HAP-1 (cell line): ENCODE measurements around the gene RYR1.
"Not testable (repeated sequence)": the region's sequence is repeated elsewhere in the genome, so short reads cannot be mapped to it uniquely, and the experiment has no call there.

ENCODE experiments used
- DNase-seq, 2 experiments: peaks; one replicate each; pipeline ENCODE4 v3.0.0-alpha.2; 2016 to 2020; ENCODE audit warnings: low spot score in 2 of 2
- H3K27me3 ChIP-seq: fragments of 250-450 bp; sonication (Bioruptor Pico); 2 replicates; pipeline ENCODE4 v1.5.1; 2020; ENCODE audit warnings: low read depth, mild to moderate bottlenecking, moderate library complexity
- H3K36me3 ChIP-seq: fragments of 250-450 bp; sonication (Bioruptor Pico); replicated peaks from 2 replicates; pipeline ENCODE4 v1.5.1; 2020; ENCODE audit warnings: mild to moderate bottlenecking
- H3K4me1 ChIP-seq: fragments of 250-450 bp; sonication (Bioruptor Pico); 2 replicates; pipeline ENCODE4 v1.5.1; 2020; ENCODE audit warnings: mild to moderate bottlenecking
- H3K4me3 ChIP-seq: fragments of 250-450 bp; sonication (Bioruptor Pico); 2 replicates; pipeline ENCODE4 v1.5.1; 2020; ENCODE audit warnings: mild to moderate bottlenecking, moderate library complexity
- H3K9me3 ChIP-seq: fragments of 250-450 bp; sonication (Bioruptor Pico); 2 replicates; pipeline ENCODE4 v1.5.1; 2020; ENCODE audit warnings: mild to moderate bottlenecking, moderate library complexity
- in situ Hi-C: fragments of 300-500 bp; cut with MboI; formaldehyde crosslinking; loops from 3 replicates; pipeline ENCODE4 v1.14.3; 2020; ENCODE audit warnings: low sequenced_read_pairs, inconsistent platforms, mixed read lengths

The RYR1 gene

GRCh38 chr19:38506375-38506722 lies 72.9 kb downstream of the RYR1 start:
- peak overlapping the region; percentile 18 for H3K4me3 ChIP-seq
- no peaks in the 10 kb centered on the region for H3K36me3 ChIP-seq
- DNase-seq = no peak
- no peaks in the 10 kb centered on the region; the same call in 1 of the 2 replicates for H3K27me3 ChIP-seq
- H3K9me3 ChIP-seq = no peaks in the 10 kb centered on the region
- peaks cover 7% of the 10 kb centered on the region for H3K4me1 ChIP-seq
- in situ Hi-C loops = no loop called here

- peak; percentile 97 to 100 for DNase-seq
- no peaks in the 10 kb centered on the region for H3K36me3 ChIP-seq
- in situ Hi-C loops = no loop called here
- H3K27me3 ChIP-seq = no peaks in the 10 kb centered on the region; the same call in 1 of the 2 replicates
- H3K4me1 ChIP-seq = peaks cover 7% of the 10 kb centered on the region
- peak overlapping the region; percentile 18 for H3K4me3 ChIP-seq
- H3K9me3 ChIP-seq = no peaks in the 10 kb centered on the region
Observed at GRCh38 chr19:38506723-38507550, 73.4 kb downstream of the RYR1 start.

GRCh38 chr19:38507551-38508127 lies 74.1 kb downstream of the RYR1 start:
- peaks cover 7% of the 10 kb centered on the region for H3K4me1 ChIP-seq
- DNase-seq = no peak
- H3K9me3 ChIP-seq = no peaks in the 10 kb centered on the region
- no peaks in the 10 kb centered on the region for H3K36me3 ChIP-seq
- H3K27me3 ChIP-seq = no peaks in the 10 kb centered on the region; the same call in 1 of the 2 replicates
- in situ Hi-C loops = no loop called here
- no peak overlapping the region for H3K4me3 ChIP-seq

- H3K4me1 ChIP-seq = peaks cover 7% of the 10 kb centered on the region
- H3K4me3 ChIP-seq = no peak overlapping the region
- in situ Hi-C loops = no loop called here
- H3K36me3 ChIP-seq = no peaks in the 10 kb centered on the region
- no peak for DNase-seq
- no peaks in the 10 kb centered on the region for H3K9me3 ChIP-seq
- H3K27me3 ChIP-seq = no peaks in the 10 kb centered on the region; the same call in 1 of the 2 replicates
Observed at GRCh38 chr19:38508507-38508906, 75.0 kb downstream of the RYR1 start.

- no peak for DNase-seq
- Histone ChIP-seq H3K9me3 (no peaks in the 10 kb centered on the region), H3K36me3 (no peaks in the 10 kb centered on the region), H3K4me3 (no peak overlapping the region), H3K27me3 (no peaks in the 10 kb centered on the region; the same call in 1 of the 2 replicates), H3K4me1 (peaks cover 7% of the 10 kb centered on the region)
- in situ Hi-C loops = no loop called here
Observed at GRCh38 chr19:38509027-38509426, 75.5 kb downstream of the RYR1 start.

GRCh38 chr19:38511074-38511708 lies 77.7 kb downstream of the RYR1 start:
- Histone ChIP-seq H3K4me1 (peaks cover 11% of the 10 kb centered on the region), H3K36me3 (no peaks in the 10 kb centered on the region), H3K27me3 (no peaks in the 10 kb centered on the region; the same call in 1 of the 2 replicates), H3K4me3 (no peak overlapping the region), H3K9me3 (no peaks in the 10 kb centered on the region)
- in situ Hi-C loops = no loop called here
- no peak for DNase-seq

GRCh38 chr19:38512277-38512676 lies 78.8 kb downstream of the RYR1 start:
- in situ Hi-C loops = no loop called here
- Histone ChIP-seq H3K36me3 (no peaks in the 10 kb centered on the region), H3K4me1 (peaks cover 6% of the 10 kb centered on the region), H3K27me3 (no peaks in the 10 kb centered on the region; the same call in 1 of the 2 replicates), H3K4me3 (no peak overlapping the region), H3K9me3 (no peaks in the 10 kb centered on the region)
- no peak for DNase-seq

- DNase-seq, H3K27me3 ChIP-seq, H3K36me3 ChIP-seq, H3K4me1 ChIP-seq, H3K9me3 ChIP-seq, H3K4me3 ChIP-seq, in situ Hi-C loops: not testable (repeated sequence)
Observed at GRCh38 chr19:38513156-38513555, 79.7 kb downstream of the RYR1 start.

- DNase-seq = no peak
- no peaks in the 10 kb centered on the region for H3K9me3 ChIP-seq
- H3K4me3 ChIP-seq = no peak overlapping the region
- no peaks in the 10 kb centered on the region; the same call in 1 of the 2 replicates for H3K27me3 ChIP-seq
- no peaks in the 10 kb centered on the region for H3K36me3 ChIP-seq
- H3K4me1 ChIP-seq = peaks cover 4% of the 10 kb centered on the region
- in situ Hi-C loops = no loop called here
Observed at GRCh38 chr19:38513762-38514167, 80.3 kb downstream of the RYR1 start.

GRCh38 chr19:38514812-38515633 lies 81.5 kb downstream of the RYR1 start:
- Histone ChIP-seq H3K9me3 (no peaks in the 10 kb centered on the region), H3K36me3 (no peaks in the 10 kb centered on the region), H3K4me1 (peaks cover 4% of the 10 kb centered on the region), H3K27me3 (no peaks in the 10 kb centered on the region; the same call in 1 of the 2 replicates), H3K4me3 (no peak overlapping the region)
- peak; percentile 62 to 87 for DNase-seq
- in situ Hi-C loops = loop anchor here (5.0 kb wide), 1 partner anchor 117 kb away; no protein-coding TSS in a partner anchor

- no peak for DNase-seq
- Histone ChIP-seq H3K4me3 (no peak overlapping the region), H3K4me1 (peaks cover 4% of the 10 kb centered on the region), H3K27me3 (no peaks in the 10 kb centered on the region; the same call in 1 of the 2 replicates), H3K36me3 (no peaks in the 10 kb centered on the region), H3K9me3 (no peaks in the 10 kb centered on the region)
- in situ Hi-C loops = loop anchor here (5.0 kb wide), 1 partner anchor 116 kb away; no protein-coding TSS in a partner anchor
Observed at GRCh38 chr19:38515896-38516295, 82.4 kb downstream of the RYR1 start.

- H3K9me3 ChIP-seq = no peaks in the 10 kb centered on the region
- H3K4me3 ChIP-seq = no peak overlapping the region
- no peaks in the 10 kb centered on the region for H3K27me3 ChIP-seq
- in situ Hi-C loops = loop anchor here (5.0 kb wide), 1 partner anchor 115 kb away; no protein-coding TSS in a partner anchor
- no peak for DNase-seq
- H3K4me1 ChIP-seq = peaks cover 4% of the 10 kb centered on the region
- H3K36me3 ChIP-seq = no peaks in the 10 kb centered on the region
Observed at GRCh38 chr19:38516802-38517201, 83.3 kb downstream of the RYR1 start.

- in situ Hi-C loops = loop anchor here (5.0 kb wide), 1 partner anchor 115 kb away; no protein-coding TSS in a partner anchor
- H3K9me3 ChIP-seq = no peaks in the 10 kb centered on the region
- no peak overlapping the region for H3K4me3 ChIP-seq
- no peaks in the 10 kb centered on the region for H3K36me3 ChIP-seq
- no peaks in the 10 kb centered on the region for H3K27me3 ChIP-seq
- no peak for DNase-seq
- H3K4me1 ChIP-seq = peaks cover 4% of the 10 kb centered on the region
Observed at GRCh38 chr19:38517321-38517720, 83.8 kb downstream of the RYR1 start.
